GM21825 (cell line): ENCODE data around the gene DUS1L.

Source experiments
- ATAC-seq: cut with Tn5 transposase; IDR thresholded peaks from one replicate; pipeline ENCODE4 v1.9.1; 2021; ENCODE audit warnings: mild to moderate bottlenecking, moderate library complexity; ENCODE audit not compliant: unreplicated experiment

Gene DUS1L

DNA sequence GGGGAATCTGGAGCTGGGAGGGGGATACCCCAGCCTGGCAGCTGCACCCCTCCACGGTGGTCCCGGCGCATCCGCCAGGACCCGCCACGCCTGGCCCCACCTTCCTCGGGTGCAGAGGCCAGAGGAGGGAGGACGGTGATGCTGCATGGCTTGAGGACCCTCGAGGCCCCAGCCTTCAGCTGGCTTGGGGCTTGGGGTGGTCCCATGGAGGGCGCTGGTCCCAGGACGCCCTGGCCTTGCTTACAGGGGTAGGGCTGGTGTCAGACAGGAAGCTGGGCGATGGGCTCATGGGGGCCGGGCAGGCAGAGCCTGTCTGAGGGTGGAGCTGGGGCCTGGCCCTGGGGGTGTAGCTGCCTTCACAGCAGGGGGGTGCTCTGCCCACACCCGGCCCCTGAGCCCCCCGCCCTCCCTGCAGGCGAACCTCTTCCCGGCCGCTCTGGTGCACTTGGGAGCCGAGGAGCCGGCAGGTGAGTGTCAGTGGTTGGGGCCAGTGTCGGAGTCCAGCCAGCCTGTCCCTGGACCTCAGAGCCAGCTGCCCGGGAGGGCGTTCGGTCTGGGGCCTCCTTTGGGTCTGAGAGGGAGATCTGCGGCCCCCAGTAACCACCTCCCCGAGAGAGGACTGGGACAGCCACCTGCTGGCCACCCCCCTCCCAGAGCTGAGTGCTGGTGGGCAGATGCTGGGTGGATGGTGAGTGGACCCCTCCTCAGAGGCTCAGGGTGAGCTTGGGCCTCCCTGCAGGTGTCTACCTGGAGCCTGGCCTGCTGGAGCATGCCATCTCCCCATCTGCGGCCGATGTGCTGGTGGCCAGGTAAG lies 49.3 kb downstream of the DUS1L start:
- ATAC-seq: no peak

GRCh38 chr17:82015311-82015971 lies 50.2 kb downstream of the DUS1L start:
- ATAC-seq: no peak

DNA sequence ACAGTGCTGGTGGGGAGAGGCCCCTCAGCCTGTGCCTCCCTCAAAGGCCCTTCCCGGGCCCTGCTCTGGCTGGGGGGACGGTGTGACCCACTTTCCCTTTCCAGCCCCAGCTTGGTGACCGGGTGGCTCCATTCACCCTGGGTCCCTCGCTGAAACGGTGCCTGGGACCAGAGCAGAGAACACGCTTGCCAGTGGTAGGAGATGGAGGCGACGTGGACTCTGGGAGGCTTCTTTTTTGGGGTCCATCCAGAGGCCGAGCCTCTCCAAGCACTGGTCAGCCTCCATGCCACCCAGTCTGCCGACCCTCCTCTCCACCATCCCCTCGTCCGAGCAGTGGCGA lies 50.7 kb downstream of the DUS1L start:
- no peak for ATAC-seq

DNA sequence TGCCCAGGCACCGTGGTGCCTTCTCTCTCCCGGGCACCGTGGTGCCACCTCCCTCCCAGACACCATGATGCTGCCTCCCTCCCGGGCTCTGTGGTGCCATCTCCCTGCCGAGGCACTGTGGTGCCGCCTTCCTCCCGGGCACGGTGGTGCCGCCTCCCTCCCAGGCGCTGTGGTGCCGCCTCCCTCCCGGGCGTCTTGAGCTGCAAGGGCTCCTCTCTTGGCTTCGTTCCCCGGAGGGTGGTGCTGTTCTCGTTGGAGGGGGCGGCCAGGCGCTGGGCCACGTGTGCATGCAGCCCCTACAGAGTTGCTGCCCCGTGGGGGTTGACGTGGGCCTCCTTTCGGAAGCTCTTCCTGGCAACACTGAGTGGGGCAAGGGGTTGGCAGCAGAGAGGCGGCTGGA lies 51.2 kb downstream of the DUS1L start:
- no peak for ATAC-seq

DNA sequence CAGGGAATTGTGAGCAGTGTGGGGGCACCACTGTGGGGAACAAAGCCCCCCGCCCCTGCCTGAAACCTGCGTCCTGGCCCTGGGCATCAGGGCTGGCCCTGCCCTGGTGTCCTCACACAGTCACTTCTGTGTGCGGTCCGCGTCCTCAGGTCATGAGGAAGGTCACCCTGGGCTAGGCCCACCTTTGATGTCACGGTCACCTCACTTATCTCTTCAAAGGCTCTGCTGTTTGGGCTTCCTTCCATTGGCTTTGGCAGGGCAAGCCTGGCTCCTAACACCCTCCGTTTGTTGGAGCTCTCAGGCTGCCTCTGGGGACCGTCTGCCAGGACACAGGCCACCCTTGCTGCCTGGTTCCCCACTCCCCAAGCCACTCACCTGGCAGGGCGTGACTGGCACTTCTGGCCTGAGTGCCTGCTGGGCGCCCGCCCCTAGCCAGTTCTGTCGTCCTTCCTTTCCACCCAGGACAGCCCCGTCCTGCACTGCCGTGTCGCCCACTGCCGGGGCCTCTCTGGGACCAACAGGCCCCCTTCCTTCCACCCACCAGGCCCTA lies 51.8 kb downstream of the DUS1L start:
- ATAC-seq: no peak

DNA sequence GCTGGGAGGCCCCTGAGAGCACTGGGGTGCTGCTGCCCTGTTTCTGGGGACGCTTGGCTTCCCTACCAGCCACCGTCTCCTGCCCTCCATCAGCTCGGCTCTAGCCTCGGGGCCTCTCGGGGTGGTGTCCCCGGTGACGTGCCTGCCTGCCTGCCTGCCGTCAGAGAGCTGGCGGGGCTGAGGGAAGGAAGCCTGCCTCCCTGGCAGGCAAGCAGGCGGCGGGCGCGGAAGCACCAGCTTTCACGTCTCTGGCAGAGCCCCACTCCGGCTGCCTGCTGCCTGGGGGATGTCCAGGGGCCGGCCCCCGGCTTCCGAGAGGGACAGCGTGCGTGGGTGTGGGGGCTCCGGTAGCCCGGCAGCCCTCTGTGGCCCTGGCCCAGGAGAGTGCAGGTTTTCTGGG lies 52.3 kb downstream of the DUS1L start:
- no peak for ATAC-seq

GRCh38 chr17:82012640-82013295 lies 52.8 kb downstream of the DUS1L start:
- no peak for ATAC-seq

DNA sequence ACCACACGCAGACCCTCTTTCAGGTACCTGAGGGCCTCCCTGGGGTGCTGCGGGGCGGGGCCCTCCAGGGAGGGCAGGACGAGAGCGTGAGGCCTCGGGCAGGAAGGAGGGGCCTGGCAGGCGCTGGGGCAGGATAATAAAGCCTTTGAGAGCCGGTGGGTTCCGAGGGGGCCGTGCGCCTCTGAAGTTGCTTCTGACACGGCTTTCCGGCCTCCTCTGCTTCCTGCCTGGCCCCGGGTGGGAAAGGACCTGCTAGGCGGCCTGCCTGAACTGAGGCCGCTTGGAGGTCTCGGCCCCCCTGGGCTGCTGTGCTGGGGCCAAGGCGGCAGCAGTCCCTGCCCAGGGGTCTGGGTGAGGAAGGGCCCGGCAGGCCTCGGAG lies 53.4 kb downstream of the DUS1L start:
- no peak for ATAC-seq

- no peak for ATAC-seq
These were observed 53.9 kb downstream of the DUS1L start for GRCh38 chr17:82011617-82012187.

DNA sequence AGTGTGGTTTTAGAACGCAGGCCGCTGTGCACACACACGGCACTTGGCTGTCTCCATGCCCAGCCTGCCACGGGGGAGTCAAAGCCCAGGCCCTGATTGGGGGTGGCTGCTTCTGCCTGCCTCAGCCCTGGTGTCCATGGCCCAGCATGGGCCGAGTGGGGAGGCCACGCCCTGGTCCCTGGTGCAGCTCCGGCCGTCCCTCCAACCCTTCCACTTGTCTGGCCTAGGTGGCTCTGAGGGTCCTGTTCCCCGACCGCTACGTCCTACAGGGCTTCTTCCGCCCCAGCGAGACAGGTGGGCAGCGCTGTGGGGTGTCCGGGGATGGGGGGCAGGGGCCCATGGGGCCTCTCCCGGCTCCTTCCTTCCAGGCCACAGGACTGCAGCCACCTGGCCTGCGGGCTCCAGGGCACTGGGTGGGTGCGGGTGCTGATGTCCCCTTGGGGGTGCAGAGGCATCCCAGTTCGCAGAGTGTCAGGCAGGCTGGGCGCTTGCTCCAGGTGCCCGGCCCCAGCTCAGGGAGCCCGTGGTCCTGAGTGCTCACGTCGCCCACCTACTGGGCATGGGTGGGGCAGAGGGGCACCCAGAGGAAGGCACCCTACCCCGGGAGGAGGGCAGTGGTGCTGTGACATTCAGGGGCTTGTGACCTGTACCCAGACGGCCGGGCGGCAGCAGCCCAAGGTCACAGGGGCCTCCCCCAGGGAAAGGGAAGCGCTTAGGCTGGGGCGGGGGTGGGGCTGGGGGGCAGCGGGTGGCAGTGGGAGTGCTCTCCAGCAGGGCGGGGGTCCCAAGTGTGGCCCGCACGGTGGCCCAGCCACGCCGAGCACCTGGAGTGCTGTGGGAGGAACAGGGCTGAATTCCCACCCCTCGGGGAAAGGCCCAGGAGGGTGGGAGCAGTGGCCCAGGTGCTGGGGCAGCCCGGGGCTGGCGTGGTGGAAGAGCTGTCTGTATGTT lies 54.8 kb downstream of the DUS1L start:
- no peak for ATAC-seq

DNA sequence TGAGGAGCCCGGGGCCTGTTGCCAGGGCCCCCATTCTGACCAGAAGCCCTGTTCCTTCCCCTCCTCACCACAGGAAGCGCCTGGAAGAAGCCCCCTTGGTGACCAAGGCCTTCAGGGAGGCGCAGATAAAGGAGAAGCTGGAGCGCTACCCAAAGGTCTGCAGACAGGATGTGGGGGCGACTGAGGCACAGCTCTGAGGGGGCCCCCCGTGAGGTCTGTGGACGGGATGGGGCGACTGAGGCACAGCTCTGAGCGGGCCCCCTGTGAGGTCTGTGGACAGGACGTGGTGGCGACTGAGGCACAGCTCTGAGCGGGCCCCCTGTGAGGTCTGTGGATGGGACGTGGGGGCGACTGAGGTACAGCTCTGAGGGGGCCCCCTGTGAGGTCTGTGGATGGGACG lies 56.2 kb downstream of the DUS1L start:
- ATAC-seq: no peak

DNA sequence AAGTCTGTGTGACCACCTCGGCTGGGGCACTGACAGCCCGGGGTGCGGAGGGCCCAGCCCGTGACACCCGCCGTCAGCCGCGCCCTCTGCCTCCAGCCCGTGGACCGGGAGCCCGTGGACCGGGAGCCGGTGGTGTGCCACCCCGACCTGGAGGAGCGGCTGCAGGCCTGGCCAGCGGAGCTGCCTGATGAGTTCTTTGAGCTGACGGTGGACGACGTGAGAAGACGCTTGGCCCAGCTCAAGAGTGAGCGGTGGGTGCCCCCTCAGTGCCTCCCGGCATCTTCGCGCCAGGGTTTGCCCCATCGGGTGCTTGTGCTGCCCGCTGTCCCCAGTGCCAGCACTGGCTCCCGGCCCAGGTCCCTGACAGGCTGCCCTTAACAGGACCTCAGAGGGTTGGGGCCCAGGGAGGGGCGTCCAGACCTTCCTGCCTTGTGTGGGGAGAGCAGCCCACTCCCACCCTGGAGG lies 56.6 kb downstream of the DUS1L start:
- ATAC-seq: no peak

GRCh38 chr17:82008258-82008940 lies 57.2 kb downstream of the DUS1L start:
- ATAC-seq: no peak
